SH-SY5Y (cell line): ENCODE results near the gene TCF7L1.

Source experiments
- GATA2 ChIP-seq: IDR thresholded peaks from 2 replicates; pipeline ENCODE4 v1.6.1; 2011; ENCODE audit warnings: mild to moderate bottlenecking, low read depth, low read length
- GATA3 ChIP-seq: IDR thresholded peaks from 2 replicates; pipeline ENCODE4 v1.6.1; 2011; ENCODE audit warnings: low read depth, mild to moderate bottlenecking, low read length, moderate library complexity

DNA sequence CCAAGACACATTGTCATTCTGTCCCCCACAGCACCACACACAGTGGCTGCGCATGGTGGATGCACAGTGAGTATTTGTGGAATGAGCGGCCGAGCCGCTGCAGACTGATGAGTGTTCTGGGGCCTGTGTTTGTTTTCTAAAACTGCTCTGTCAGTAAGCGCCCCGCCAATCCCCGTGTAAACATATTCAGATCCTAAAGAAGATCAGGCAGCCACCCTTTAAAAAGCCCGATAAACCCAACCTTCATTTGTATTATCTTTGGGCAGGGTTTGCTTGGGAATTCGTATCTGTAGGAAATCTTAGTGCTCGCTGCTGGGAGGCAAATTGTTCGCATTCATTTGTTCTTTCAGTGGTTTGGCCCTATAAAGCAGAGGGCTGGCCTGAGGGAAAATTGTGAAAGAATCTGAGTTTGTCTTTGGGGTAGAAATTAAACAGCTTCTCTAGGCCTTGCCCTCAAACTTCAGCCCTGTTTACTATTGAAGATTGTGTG lies 126.0 kb downstream of the TCF7L1 start:
- TF ChIP-seq GATA2 (no peak), GATA3 (no peak)
